Trophoblast cell (in vitro differentiated cells and primary cell): ENCODE measurements around the gene ZNF185.

Experiments used
- DNase-seq, 2 donors: peaks; one replicate each; pipeline ENCODE4 v3.0.0-alpha.2; 2016
- H2AFZ ChIP-seq: 2 replicates; pipeline ENCODE4 v1.6.1; 2013; ENCODE audit warnings: low read length, moderate library complexity, mild to moderate bottlenecking; ENCODE audit not compliant: insufficient read depth, poor library complexity
- H2AK5ac ChIP-seq: 2 replicates; pipeline ENCODE4 v1.6.1; 2013; ENCODE audit warnings: mild to moderate bottlenecking, low read length
- H2BK120ac ChIP-seq: 2 replicates; pipeline ENCODE4 v1.6.1; 2013; ENCODE audit warnings: low read length, mild to moderate bottlenecking, moderate library complexity; ENCODE audit not compliant: insufficient read depth, poor library complexity
- H2BK12ac ChIP-seq: 2 replicates; pipeline ENCODE4 v1.6.1; 2013; ENCODE audit warnings: mild to moderate bottlenecking, low read length, moderate library complexity
- H2BK5ac ChIP-seq: 2 replicates; pipeline ENCODE4 v1.6.1; 2013; ENCODE audit warnings: low read length, low read depth, moderate library complexity, mild to moderate bottlenecking; ENCODE audit not compliant: poor library complexity
- H3K14ac ChIP-seq: 2 replicates; pipeline ENCODE4 v1.6.1; 2013; ENCODE audit warnings: mild to moderate bottlenecking, low read length
- H3K18ac ChIP-seq: 2 replicates; pipeline ENCODE4 v1.6.1; 2013; ENCODE audit warnings: mild to moderate bottlenecking, low read length
- H3K23ac ChIP-seq: 2 replicates; pipeline ENCODE4 v1.6.1; 2013; ENCODE audit warnings: low read length
- H3K27ac ChIP-seq: 2 replicates; pipeline ENCODE4 v1.5.1; 2013; ENCODE audit warnings: low read depth, mild to moderate bottlenecking, inconsistent platforms, low read length, moderate library complexity
- H3K27me3 ChIP-seq: 2 replicates; pipeline ENCODE4 v1.6.1; 2013; ENCODE audit warnings: inconsistent platforms, mild to moderate bottlenecking, low read length, moderate library complexity; ENCODE audit not compliant: insufficient read depth
- H3K36me3 ChIP-seq, 2 experiments: 1 replicate in 1 of 2; 2 replicates in 1 of 2; pipeline ENCODE4 v1.6.1; 2013; ENCODE audit warnings: low read length in 2 of 2, mild to moderate bottlenecking in 2 of 2, moderate library complexity in 1 of 2; ENCODE audit not compliant: insufficient read depth in 2 of 2, control insufficient read depth in 1 of 2
- H3K4ac ChIP-seq: 2 replicates; pipeline ENCODE4 v1.6.1; 2013; ENCODE audit warnings: low read depth, mild to moderate bottlenecking, low read length, moderate library complexity
- H3K4me1 ChIP-seq, 2 experiments: 1 replicate in 1 of 2; 2 replicates in 1 of 2; pipeline ENCODE4 v1.6.1; 2013; ENCODE audit warnings: low read length in 2 of 2, mild to moderate bottlenecking in 2 of 2, moderate library complexity in 1 of 2; ENCODE audit not compliant: insufficient read depth in 2 of 2, control insufficient read depth in 1 of 2
- H3K4me2 ChIP-seq: 2 replicates; pipeline ENCODE4 v1.6.1; 2013; ENCODE audit warnings: inconsistent platforms, mild to moderate bottlenecking, low read length, moderate library complexity
- H3K4me3 ChIP-seq: 2 replicates; pipeline ENCODE4 v1.5.1; 2013; ENCODE audit warnings: mild to moderate bottlenecking, low read depth, low read length, inconsistent platforms
- H3K79me1 ChIP-seq: one replicate; pipeline ENCODE4 v1.6.1; 2013; ENCODE audit warnings: low read length
- H3K79me2 ChIP-seq: 2 replicates; pipeline ENCODE4 v1.6.1; 2013; ENCODE audit warnings: low read length, mild to moderate bottlenecking; ENCODE audit not compliant: control insufficient read depth, insufficient read depth, poor library complexity
- H3K9ac ChIP-seq: 2 replicates; pipeline ENCODE4 v1.6.1; 2013; ENCODE audit warnings: mild to moderate bottlenecking, low read length
- H3K9me3 ChIP-seq: 2 replicates; pipeline ENCODE4 v1.6.1; 2013; ENCODE audit warnings: low read depth, mild to moderate bottlenecking, control low read depth, inconsistent platforms, low read length; ENCODE audit not compliant: insufficient read depth
- H4K12ac ChIP-seq: 2 replicates; pipeline ENCODE4 v1.6.1; 2013; ENCODE audit warnings: low read depth, mild to moderate bottlenecking, low read length, moderate library complexity
- H4K8ac ChIP-seq: 2 replicates; pipeline ENCODE4 v1.6.1; 2013; ENCODE audit warnings: low read depth, mild to moderate bottlenecking, low read length, moderate library complexity
- H4K91ac ChIP-seq: one replicate; pipeline ENCODE4 v1.6.1; 2013; ENCODE audit warnings: low read depth, mild to moderate bottlenecking, low read length, moderate library complexity
- WGBS: extraction: QIAGEN DNeasy Blood & Tissue Kit; methylation state at CpG from one replicate; pipeline ENCODE4 v1.1.7; 2013; ENCODE audit warnings: missing lambda C conversion rate; ENCODE audit not compliant: insufficient read length, insufficient coverage; ENCODE audit errors: extremely low coverage; 5-methylcytosine and 5-hydroxymethylcytosine counted together

ZNF185 gene

DNA sequence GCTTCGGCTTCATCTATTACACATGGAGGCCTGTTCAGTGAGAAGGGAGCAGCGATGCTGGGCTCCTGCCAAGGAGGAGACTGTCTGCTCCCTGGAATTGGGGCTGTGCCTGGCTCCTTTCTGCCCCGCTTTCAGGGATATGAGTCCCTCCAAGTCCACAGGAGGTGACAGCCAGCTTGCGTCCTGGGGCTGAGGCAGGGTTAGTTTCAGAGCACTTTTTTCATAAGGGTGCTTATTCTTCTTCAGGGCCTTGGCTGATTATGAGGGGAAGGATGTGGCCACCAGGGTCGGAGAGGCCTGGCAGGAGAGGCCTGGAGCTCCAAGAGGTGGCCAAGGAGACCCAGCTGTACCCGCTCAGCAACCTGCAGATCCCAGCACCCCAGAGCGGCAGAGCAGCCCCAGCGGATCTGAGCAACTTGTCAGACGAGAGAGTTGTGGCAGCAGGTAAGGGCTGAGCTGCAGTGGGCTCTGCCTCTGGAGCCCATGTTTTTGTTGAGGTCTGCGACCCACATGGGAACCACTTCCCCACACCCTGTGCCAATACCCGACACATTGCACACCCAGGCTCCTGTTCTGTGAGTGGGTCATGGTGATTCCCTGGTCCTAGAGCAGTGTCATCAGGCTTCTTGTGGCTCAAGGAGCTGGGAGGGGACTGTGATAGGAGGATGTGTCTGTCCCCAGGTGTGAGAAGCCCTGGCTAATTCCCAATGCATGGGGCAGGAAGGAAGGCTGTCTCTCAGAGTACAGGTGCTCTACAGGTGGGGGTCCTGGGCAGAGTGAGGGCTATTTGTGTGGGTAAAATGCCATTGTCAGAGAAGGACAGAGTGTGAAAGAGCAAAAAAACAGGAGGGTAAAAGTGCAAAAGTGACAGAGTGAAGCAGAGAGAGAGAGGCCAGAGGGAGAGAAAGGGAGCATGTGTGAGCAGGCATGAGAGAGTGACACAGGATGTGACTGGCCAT lies 47.4 kb downstream of the ZNF185 start:
- Histone ChIP-seq H3K4me3 (no peak overlapping the region), H2BK120ac (no peak overlapping the region), H3K79me1 (peaks cover 3% of the 10 kb centered on the region), H3K9me3 (no peaks in the 10 kb centered on the region), H3K4me1 (no peaks in the 10 kb centered on the region), H4K12ac (no peak overlapping the region), H3K79me2 (peaks cover 3% of the 10 kb centered on the region), H2BK5ac (no peak overlapping the region), H4K8ac (no peak overlapping the region), H4K91ac (no peak overlapping the region), H3K27me3 (no peaks in the 10 kb centered on the region), H3K27ac (no peak overlapping the region), H3K14ac (no peak overlapping the region), H3K9ac (no peak overlapping the region), H3K36me3 (peaks cover 18 to 26% of the 10 kb centered on the region in 2 experiments), H2BK12ac (no peak overlapping the region), H3K18ac (no peak overlapping the region), H2AK5ac (no peak overlapping the region), H3K4ac (no peak overlapping the region), H3K4me2 (no peak overlapping the region), H2AFZ (no peak overlapping the region), H3K23ac (no peak overlapping the region)
- no CpG with 5 or more reads among the region's 11 CpGs for WGBS
- DNase-seq, result no peak

DNA sequence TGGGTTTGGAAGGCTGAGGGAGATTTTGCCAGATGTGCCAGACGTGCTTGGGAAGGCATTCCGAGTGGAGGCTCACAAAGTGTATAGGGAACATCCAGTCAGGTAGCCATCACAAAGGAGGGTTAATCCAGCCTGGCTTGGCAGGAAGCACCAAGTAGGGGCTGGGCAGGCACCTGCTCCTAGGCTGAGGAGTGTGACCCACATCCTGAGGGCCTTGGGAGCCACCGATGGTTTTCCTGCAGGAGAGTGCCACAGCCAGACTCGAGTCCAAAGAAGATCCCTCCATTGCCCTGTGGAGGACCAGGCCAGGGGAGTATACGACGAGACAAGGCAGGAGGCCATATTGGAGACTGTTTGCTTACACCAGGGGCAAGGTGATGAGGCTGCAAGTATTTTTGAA lies 48.8 kb downstream of the ZNF185 start:
- no peak overlapping the region for H2BK120ac ChIP-seq
- no peak overlapping the region for H3K4me2 ChIP-seq
- no peak overlapping the region for H3K18ac ChIP-seq
- H3K4ac ChIP-seq, result no peak overlapping the region
- no peak overlapping the region for H2AK5ac ChIP-seq
- H4K12ac ChIP-seq, result no peak overlapping the region
- no CpG with 5 or more reads among the region's 6 CpGs for WGBS
- peaks cover 18 to 26% of the 10 kb centered on the region in 2 experiments for H3K36me3 ChIP-seq
- no peaks in the 10 kb centered on the region for H3K4me1 ChIP-seq
- no peak for DNase-seq
- H2BK5ac ChIP-seq, result no peak overlapping the region
- no peak overlapping the region for H3K23ac ChIP-seq
- no peak overlapping the region for H4K91ac ChIP-seq
- no peak overlapping the region for H3K9ac ChIP-seq
- H3K79me1 ChIP-seq, result peaks cover 2% of the 10 kb centered on the region
- no peak overlapping the region for H3K27ac ChIP-seq
- no peaks in the 10 kb centered on the region for H3K27me3 ChIP-seq
- H3K14ac ChIP-seq, result no peak overlapping the region
- H2AFZ ChIP-seq, result no peak overlapping the region
- no peak overlapping the region for H3K4me3 ChIP-seq
- H3K9me3 ChIP-seq, result no peaks in the 10 kb centered on the region
- H4K8ac ChIP-seq, result no peak overlapping the region
- H2BK12ac ChIP-seq, result no peak overlapping the region
- peaks cover 3% of the 10 kb centered on the region for H3K79me2 ChIP-seq
